ENCODE data around the gene NOM1.
"Not testable (repeated sequence)": the region's sequence is repeated elsewhere in the genome, so short reads cannot be mapped to it uniquely, and the experiment has no call there.

NOM1 gene

GRCh38 chr7:156949541-156950380, at the start of gene NOM1:
NOM1 (plus strand) TSS chr7:156949712; CDS start chr7:156949738, 26 bp downstream.
- peak; percentile 83 for DNase-seq

- not testable (repeated sequence) for DNase-seq
These were observed 49.4 kb upstream of the NOM1 start for GRCh38 chr7:156900093-156900492.

- DNase-seq, result peak; percentile 8
These were observed 46.1 kb upstream of the NOM1 start for GRCh38 chr7:156903232-156903909.

GRCh38 chr7:156906200-156906649, 43.3 kb upstream of the NOM1 start:
- peak; percentile 15 for DNase-seq

GRCh38 chr7:156907656-156908055, 41.9 kb upstream of the NOM1 start:
- DNase-seq, result peak; percentile 53

- DNase-seq, result not testable (repeated sequence)
These were observed 39.8 kb upstream of the NOM1 start for GRCh38 chr7:156909574-156910252.

GRCh38 chr7:156918635-156919034, 30.9 kb upstream of the NOM1 start:
- DNase-seq, result no peak

- DNase-seq, result no peak
These were observed 30.3 kb upstream of the NOM1 start for GRCh38 chr7:156919132-156919713.

- no peak for DNase-seq
These were observed 29.4 kb upstream of the NOM1 start for GRCh38 chr7:156920076-156920475.

- DNase-seq, result not testable (repeated sequence)
These were observed 28.8 kb upstream of the NOM1 start for GRCh38 chr7:156920487-156921373.

GRCh38 chr7:156922304-156922703, 27.2 kb upstream of the NOM1 start:
- not testable (repeated sequence) for DNase-seq

GRCh38 chr7:156925821-156926220, 23.7 kb upstream of the NOM1 start:
- not testable (repeated sequence) for DNase-seq

- no peak for DNase-seq
These were observed 21.7 kb upstream of the NOM1 start for GRCh38 chr7:156927571-156928405.

GRCh38 chr7:156928406-156928747, 21.1 kb upstream of the NOM1 start:
- no peak for DNase-seq

GRCh38 chr7:156929789-156930539, 19.5 kb upstream of the NOM1 start:
- no peak for DNase-seq

GRCh38 chr7:156932006-156932405, 17.5 kb upstream of the NOM1 start:
- no peak for DNase-seq

- no peak for DNase-seq
These were observed 14.3 kb upstream of the NOM1 start for GRCh38 chr7:156935250-156935649.

GRCh38 chr7:156936766-156937165, 12.7 kb upstream of the NOM1 start:
- not testable (repeated sequence) for DNase-seq

GRCh38 chr7:156940421-156941122, 8.9 kb upstream of the NOM1 start:
- no peak for DNase-seq
